ENCODE data around the gene PKP4. TPM values are rescaled to one million over a fixed set of nuclear protein-coding genes. Genes with fewer than 3 reads are reported as not detected.
"Not testable (repeated sequence)": the region's sequence is repeated elsewhere in the genome, so short reads cannot be mapped to it uniquely, and the experiment has no call there.

PKP4 gene
- total RNA-seq, 2 donors from 2014 or later, result 44.7 to 56.5 TPM

DNA sequence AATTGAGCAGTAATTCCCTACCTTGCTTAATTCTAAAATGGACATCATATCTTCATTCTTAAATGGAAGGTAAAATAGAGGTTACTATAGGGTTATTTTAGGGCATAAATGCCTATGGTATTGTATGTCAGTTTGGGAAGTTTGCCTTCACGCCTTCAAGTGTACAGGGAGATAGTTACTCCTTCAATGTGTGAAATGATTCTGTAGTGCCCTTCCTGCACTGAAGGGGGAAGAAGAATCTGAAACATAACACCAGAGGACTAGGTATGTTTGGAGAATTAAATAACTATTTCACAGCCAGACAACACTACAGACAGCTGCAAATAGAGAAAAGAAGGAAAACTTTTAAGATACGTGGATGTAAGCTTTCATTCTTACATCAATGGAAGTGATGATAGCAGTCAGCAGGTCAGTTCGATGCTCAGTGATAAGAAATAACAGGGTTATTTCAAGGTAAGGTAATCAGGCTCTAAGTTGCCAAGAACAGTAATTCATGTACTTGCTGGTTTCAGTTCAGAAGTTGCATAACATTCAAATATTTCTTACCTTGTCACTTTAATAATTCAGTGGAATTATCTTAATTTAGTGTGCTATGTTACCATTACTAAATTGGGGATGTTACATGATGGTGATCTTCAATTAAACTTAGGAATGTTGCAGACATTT lies 4.0 kb downstream of the PKP4 start:
- intact Hi-C loops (cut with DNase I), result no loop called here
- no peak for DNase-seq (ENCODE audit: low spot score)

DNA sequence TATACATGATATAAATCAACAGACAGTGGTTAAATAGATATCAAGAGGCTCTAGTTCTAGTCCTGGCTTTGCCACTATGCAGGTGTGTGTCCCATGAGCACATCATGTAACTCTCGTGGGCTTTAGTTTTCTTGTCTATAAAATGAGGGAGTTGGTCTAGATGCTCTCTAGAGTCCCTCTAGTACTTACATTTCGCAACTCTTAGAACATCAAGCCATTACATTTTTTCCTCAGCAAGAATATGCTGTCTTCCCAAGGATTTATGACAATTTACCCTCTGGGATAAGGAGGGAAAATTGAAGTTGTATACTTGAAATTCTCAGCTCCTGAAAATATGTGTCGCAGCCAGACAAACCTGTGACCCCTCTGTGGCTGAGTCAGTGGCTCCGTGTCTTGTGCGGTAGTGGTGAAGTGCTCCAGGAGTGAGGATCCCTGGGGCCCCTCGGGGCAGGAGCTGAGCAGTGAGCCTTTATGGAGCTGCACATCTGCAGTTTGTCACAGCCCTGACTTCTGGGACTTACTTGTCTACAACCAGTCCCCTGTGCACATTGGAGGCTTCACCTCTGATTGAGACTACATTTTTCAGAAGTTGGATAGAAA lies 6.8 kb downstream of the PKP4 start:
- no peak for DNase-seq (ENCODE audit: low spot score)
- intact Hi-C loops (cut with DNase I), result no loop called here

DNA sequence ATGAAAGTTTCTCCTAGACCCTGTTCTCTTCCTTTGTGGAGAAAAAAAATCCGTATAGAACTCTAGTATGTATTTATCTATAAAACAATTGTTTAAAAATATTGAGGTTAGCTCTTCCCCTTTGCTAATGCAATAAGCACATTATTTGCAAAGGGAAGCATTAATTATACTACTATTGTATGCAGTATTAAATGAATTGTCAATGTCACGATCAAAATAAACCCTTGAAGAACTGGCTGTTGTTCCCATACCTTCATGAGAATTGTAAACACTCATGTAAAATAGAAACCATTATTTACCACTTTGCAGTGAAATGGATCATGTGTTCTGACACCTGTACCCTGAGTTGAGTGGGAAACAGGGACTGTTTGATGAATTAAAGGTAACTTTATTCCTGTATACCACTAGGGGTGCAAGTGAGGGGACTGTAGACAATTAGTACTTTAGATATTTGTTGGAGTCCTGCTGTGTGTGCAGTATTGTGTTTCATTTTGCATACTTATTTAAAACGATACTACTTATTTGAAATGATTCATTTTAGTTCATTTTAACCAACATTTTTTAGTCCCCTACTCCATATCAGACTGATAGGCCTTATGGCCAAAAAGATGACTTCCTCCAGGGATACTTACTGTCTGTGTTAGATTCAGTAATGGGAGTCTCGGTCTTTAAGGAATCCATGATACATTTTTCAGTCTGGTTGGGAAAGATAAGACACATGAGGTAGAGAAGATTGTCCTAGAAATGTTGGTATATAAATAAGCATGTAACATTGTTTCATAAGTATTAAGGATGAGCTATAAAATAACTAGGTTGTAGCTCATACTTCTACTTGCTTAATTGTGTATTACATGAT lies 7.9 kb downstream of the PKP4 start:
- intact Hi-C loops (cut with DNase I), result no loop called here
- no peak for DNase-seq (ENCODE audit: low spot score)

DNA sequence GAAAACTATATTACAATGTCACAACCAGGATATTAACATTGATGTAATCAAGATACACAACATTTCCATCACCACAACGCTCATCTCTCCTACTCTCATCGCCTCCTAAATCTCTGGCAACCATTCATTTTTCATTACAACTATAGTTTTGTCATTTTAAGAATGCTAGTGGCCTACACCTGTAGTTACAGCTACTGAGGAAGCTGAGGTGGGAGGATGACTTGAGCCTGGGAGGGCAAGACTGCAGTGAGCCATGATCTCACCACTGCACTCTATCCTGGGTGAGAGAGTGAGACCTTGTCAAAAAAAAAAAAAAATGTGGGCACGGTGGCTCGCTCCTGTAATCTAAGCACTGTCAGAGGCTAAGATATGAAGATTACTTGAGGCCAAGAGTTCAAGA lies 10.5 kb downstream of the PKP4 start:
- DNase-seq (ENCODE audit: low spot score), result no peak
- intact Hi-C loops (cut with DNase I), result no loop called here

DNA sequence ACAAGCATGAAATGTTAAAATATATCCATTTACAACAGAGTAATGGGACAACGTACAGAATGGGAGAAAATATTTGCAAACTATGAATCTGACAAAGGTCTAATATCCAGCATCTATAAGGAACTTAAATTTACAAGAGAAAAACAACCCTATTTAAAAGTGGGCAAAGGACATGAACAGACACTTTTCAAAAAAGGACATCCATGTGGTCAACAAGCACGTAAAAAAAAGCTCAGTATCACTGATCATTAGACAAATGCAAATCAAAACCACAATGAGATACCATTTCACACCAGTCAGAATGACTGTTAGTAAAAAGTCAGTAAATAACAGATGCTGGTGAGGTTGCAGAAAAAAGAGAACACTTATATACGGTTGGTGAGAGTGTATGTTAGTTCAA lies 16.1 kb downstream of the PKP4 start:
- intact Hi-C loops (cut with DNase I); DNase-seq (ENCODE audit: low spot score): not testable (repeated sequence)

DNA sequence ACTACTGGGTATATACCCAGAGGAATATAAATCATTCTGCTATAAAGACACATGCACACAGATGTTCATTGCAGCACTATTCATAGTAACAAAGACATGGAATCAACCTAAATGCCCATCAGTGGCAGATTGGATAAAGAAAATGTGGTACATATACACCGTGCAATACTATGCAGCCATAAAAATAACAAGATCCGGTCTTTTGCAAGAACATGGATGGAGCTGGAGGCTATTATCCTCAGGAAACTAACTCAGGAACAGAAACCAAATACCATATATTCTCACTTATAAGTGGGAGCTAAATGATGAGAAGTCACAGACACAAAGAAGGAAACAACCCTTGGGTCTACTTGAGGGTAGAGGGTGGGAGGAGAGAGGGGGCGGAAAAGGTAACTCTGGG lies 16.5 kb downstream of the PKP4 start:
- DNase-seq (ENCODE audit: low spot score); intact Hi-C loops (cut with DNase I): not testable (repeated sequence)

DNA sequence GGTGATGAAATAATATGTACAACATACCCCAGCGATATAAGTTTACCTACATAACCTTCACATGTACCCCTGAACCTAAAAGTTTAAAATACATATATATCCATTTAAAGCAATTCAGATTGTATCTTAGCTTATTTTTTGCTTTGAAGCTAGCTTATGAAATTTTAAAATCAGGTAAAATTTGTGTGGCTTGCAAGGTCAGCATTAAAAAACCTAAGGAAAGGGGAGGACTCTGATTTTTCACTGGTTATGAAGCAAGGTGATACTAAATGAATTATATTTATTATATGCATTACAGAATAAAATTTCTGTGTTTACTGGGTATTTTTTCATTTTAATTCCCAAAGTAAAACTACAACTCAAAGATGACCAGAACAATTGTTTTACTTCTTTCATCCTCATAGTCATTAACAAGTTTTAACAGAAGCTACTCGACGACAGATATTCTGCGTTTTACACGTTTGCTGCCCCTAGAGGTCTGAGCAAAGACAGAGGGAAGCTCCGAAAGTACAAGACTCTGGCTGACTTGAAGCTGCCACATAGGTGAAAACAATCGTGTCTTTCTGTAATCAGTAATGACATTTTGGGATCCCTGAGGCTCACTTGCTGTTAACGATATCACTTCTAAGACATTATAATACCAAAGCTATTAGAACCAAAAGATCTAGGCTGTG lies 17.1 kb downstream of the PKP4 start:
- intact Hi-C loops (cut with DNase I), result no loop called here
- DNase-seq (ENCODE audit: low spot score), result no peak

DNA sequence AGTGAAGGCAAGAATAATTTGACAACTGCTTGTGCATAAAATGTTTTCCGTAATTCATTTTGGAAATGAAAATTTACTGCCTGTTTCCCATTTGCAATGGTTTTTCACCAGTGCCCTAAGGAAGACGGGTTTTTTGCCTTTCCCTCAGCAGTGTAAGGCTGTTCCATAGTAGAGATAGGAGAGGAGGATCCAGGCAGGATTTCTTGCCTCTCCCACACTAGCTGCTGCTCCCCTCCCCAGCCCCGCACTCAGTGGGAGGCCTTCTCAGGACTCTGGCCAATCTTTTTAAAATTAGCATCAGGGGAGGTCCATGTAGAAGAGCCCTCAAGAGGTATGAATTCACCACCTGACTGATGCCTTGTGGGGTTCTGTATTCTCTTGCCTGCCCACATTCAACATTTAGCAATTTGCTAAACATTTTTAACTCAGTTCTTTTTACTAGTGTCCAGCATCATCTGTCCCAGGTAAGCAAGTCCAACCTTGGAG lies 17.8 kb downstream of the PKP4 start:
- DNase-seq (ENCODE audit: low spot score); intact Hi-C loops (cut with DNase I): not testable (repeated sequence)

DNA sequence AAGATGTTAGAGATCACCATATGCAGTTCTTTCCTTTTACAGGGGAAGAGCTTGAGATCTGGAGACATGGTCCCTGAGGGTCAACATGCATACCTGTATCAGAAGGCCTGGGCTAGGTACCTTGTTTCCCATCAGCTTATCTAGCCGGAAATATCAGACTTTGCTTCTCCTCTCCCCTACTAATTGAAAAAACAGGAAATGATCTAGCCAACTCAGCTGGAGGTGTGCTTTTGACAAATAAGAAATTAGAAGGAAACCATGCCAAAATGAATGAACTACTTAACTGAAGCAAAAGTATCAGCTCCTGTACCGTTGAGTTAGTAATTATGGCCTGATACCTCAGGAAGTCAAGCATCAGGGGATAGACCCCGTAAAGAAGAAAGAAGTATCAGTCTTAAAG lies 20.4 kb downstream of the PKP4 start:
- DNase-seq (ENCODE audit: low spot score), result no peak
- intact Hi-C loops (cut with DNase I), result no loop called here

DNA sequence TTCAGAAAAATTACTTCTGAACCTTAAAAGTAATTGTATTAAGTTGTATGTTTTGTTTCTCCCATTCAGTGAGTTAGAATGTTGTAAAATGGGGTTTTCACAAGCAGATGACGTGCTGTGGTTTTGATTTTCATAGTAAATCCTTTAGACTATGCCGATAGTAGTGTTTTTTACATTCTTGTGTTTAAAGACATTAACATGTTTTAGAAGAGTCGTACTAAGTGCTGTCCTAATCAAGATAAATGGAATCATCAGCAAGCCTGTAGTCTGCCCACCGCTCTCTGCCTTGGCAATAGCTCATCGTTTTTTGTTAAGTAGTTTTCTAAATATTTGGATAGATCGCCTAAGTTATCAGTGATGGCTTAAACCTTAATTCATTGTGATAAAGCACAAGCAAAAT lies 21.5 kb downstream of the PKP4 start:
- DNase-seq (ENCODE audit: low spot score), result no peak
- intact Hi-C loops (cut with DNase I), result no loop called here

DNA sequence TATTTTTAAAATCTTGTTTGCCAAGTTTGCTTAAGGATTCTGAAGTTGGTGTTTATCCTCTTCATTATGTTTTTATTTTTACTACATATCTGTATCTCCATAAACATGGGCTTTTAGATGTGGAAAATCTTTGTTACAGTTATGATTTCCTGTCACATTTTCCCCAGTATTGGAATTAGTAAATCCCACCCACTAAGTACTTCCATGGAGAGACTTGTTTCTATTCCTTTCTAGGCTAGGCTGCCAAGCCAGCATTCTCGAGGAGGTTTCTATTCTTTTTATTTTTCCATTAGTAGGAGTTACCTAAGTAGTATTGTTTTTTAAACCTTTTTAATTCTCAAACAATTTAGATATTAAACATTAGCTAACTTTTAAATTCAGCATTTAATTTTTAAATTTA lies 22.1 kb downstream of the PKP4 start:
- no peak for DNase-seq (ENCODE audit: low spot score)
- intact Hi-C loops (cut with DNase I), result no loop called here

DNA sequence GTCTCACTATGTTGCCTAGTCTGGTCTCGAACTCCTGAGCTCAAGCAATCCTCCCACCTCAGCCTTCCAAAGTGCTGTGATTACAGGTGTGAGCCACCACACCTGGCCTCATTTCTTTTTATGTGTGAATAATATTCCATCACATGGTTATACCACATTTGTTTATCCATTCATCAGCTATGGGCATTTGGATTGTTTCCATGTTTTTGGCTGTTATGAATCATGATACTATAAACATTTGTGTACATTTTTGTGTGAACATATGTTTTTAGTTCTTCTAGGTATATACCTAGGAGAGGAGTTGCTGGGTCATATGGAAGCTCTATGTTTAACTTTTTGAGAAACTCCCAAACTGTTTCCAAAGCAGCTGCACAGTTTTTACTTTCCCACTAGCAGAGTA lies 24.4 kb downstream of the PKP4 start:
- no peak for DNase-seq (ENCODE audit: low spot score)
- intact Hi-C loops (cut with DNase I), result no loop called here

DNA sequence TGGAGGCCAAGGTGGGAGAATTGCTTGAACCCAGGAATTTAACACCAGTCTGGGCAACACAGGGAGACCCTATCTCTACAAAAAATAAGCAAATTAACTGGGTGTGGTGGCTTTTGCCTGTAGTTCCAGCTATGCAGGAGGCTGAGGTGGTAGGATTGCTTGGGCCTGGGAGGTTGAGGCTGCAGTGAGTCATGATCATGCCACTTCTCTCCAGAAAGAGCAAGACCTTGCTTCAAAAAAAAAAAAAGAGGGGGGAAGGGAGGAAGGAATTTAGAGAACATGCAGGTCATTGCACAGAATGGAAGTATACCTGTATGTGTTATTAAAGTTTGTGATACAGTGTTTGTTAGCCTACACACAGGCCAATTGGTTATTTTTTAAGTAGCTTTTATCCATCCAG lies 25.8 kb downstream of the PKP4 start:
- intact Hi-C loops (cut with DNase I), result no loop called here
- no peak for DNase-seq (ENCODE audit: low spot score)

DNA sequence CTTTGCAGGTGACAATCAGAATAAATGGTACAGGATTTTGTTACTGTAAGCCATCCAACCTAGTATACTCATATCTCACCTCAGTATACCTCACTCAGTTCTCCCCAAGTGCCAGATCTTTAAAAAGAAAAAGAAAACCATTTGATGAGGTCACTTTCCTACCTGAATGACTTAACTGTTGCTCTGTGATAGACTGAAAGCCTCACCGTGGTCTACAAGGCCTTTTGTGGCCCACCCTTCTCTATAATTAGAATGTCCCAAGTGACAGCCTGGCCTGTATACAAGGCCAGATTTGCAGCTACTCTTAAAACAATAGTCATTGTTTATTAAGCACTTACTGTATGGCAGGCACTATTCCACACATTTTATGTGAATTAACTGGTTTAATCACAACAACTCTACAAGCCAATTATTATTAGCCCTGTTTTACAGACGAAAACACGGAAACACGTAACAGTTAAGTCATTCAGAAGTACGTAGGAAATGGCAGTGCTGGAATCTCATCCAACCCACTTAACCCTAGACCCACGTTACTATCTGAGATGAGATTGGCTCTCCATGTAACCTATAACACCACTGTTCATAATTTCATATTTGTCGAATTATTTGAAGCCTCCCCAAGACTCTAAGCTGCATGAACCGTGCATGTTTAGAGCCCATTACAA lies 28.3 kb downstream of the PKP4 start:
- DNase-seq (ENCODE audit: low spot score), result no peak
- intact Hi-C loops (cut with DNase I), result no loop called here

DNA sequence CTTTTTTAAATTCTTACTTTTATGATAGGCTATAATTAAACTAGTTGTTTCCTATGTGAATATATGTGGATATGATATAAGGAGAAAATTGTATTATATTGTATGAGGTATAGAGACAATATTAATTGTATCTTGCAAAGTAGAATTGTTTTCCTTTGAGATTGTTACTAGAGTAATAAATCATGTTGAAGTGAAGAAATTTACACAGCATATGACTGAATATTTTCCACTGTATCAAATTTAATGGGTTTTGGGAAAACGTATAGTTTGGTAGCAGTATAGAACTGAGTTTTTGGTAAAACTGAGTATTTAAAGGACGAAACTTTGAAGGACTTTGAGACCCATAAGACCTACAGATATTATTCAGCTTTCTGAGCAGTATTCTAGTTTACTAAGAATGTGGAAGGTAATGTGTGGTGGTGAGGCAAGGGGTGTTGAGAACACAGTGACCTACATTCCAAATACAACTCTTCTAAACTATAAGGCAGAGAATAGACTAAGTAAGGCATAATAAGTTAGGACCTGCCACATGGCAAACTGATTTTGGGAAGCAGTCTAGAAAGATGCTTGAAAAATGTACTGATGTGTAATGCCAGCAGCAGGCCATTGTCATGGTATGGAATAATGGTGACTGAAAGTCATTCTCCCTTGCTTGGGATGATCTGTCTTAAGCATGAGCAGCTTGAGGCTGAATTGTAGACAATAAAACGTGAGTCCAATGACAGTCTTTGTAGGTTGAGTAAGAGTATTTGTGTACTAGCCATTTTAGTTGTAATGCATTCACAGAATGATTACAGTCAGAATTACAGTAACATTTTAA lies 29.6 kb downstream of the PKP4 start:
- DNase-seq (ENCODE audit: low spot score), result no peak
- intact Hi-C loops (cut with DNase I), result no loop called here

DNA sequence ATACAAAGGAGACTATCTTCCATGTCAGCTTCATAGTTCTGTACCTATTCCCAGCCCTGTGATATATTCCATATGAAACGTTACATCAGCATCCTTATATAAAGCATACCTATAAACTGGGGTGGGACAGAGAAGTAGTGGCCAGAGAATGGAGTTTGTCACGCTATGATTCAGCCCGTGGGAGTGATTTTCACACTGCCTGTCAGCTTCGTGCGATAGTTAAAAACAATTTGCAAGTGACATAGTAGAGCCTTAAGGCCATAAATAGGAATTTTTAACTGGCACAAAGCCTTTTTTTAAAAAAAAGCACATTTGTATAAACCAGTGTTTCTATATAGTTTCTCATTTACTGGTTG lies 30.2 kb downstream of the PKP4 start:
- DNase-seq (ENCODE audit: low spot score), result no peak
- intact Hi-C loops (cut with DNase I), result no loop called here

DNA sequence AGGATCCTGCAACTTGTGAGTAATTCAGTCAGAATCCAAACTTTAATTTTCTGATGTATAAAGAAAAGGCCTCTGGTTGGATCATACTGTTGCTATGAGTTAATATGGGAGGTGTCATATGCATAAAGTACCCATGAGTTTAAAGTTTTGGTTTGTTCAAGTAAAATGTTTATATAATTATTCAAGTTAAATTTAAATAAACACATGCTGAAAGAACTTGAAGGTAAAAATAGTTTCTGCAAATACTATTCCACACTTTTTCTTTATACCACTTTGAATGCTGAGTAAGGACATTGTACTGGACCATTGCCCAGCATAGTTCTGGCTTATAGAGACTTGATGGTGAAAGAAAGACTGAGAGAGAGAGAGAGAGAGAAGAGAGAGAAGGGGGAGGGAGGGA lies 30.7 kb downstream of the PKP4 start:
- no peak for DNase-seq (ENCODE audit: low spot score)
- intact Hi-C loops (cut with DNase I), result no loop called here

DNA sequence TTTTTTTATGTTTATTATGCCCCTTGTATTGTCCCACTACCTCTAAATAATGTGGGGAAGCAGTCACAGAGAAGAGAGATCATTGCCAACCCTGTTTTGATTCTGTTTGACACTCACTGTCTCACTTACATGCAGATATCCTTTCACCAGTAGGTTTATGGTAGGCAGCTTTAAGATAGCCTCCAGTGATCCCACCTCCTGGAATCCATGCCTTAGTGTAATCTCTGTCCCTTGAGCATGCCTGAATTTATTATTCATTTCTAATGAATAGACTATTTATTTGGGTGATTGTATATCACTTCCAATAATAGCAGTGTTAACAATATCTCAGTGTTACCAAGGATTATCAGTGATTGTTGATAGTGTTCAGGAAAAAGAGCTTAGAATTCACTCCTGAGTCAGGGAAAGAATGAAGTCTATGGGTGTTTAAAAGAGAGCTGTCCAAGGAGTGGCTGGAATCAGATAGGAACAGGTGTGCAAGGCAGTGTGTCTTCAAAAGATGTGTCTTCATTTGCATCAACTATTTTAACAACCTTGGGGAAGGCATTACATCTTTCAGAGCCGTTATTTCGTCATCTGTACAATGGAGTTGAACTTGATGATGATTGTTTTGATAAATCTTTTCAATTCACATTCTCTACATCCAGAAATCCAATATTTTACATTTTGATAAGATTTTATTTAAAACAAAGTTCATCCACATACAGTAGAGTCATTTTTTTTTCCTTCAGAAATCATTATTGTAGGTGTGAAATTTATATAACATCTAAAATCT lies 31.9 kb downstream of the PKP4 start:
- intact Hi-C loops (cut with DNase I), result no loop called here
- DNase-seq (ENCODE audit: low spot score), result no peak

All from posterior vena cava (tissue), 2 donors.